COLO668 (cell line): ENCODE measurements around the gene ZNF28.
"Not testable (repeated sequence)": the region's sequence is repeated elsewhere in the genome, so short reads cannot be mapped to it uniquely, and the experiment has no call there.

Source experiments
- DNase-seq: peaks from one replicate; lab custom pipeline; 2025; ENCODE audit not compliant: unreplicated experiment; lab: John Stamatoyannopoulos, UW

The ZNF28 gene

DNA sequence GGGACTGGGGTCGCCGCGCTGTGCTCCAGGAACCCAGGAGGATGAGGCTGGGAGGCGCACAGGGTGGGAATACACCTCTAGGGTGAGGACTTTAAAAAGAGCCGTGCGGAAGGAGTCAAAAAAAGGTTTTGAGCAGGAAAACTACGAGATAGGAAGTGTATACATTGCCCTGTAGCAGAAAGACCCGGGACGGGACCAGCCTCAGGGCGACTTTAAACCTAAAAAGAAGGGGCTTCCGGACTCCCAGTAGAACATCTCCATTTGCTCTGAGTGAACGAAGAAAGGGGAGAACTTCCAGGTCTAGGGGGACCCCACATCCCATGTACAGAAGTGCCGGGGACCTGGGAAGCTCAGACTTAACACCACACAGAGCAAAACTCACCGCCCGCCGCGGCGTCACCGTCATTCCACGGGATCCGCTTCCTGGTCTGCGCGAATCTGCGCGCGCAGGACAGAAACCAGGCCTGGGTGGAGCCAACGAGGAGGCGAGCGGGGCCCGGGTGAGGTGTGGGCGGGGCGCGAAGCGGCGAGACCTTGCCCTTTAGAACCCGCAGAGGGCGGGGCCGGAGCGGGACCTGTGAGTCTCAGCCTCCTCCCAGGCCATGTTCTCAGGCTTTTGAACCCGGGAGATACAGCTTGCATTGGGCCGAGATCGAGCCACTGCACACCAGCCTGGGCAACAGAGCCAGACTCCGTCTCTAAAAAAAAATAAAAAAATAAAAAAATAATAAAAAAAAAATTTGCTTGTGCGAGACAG lies at the start of gene ZNF28:
Gene ZNF28, minus strand, starts transcription at position 430 of the 757 bp plus-strand sequence. CDS start 3,675 bp downstream, outside the sequence.
- peak; percentile 73 for DNase-seq

DNA sequence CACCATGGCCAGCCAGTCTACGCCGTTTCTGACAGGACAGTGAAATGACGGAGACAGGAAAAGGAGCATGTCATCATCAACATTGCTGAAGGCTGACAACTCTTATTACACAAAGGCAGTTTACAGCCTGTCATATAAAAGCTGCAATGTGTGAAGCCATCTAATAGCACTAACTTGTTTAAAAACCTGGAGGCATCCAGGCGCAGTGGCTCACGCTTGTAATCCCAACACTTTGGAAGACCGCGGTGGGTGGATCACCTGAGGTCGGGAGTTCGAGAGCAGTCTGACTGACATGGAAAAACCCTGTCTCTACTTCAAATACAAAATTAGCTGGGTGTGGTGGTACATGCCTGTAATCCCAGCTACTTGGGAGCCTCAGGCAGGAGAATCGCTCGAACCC lies 46.6 kb upstream of the ZNF28 start:
- not testable (repeated sequence) for DNase-seq

DNA sequence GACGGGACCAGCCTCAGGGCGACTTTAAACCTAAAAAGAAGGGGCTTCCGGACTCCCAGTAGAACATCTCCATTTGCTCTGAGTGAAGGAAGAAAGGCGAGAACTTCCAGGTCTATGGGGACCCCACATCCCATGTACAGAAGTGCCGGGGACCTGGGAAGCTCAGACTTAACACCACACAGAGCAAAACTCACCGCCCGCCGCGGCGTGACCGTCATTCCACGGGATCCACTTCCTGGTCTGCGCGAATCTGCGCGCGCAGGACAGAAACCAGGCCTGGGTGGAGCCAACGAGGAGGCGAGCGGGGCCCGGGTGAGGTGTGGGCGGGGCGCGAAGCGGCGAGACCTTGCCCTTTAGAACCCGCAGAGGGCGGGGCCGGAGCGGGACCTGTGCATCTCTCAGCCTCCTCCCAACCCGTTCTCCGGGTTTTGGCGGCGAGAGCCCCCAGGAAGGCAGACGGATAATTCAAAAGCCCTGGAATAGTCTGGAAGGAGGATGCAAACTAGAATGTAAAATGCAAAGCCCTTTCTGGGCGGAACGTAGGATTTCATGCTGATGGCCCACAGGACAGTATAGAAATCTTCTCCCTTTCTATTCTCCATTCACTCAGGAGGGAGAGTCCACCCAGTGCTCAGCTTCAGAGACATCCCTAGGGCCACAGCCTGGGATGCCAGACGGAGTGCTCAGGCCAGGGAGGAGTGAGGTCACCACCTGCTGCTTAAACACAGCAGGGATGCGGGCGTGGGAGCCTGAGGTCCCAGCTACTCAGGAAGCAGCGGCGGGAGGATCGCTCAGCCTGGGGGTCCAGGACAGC lies 36.2 kb upstream of the ZNF28 start, which contains the start of gene ZNF468:
Gene ZNF468, minus strand, starts transcription at position 242 of the 814 bp plus-strand sequence. CDS start 3,347 bp downstream, outside the sequence.
- DNase-seq, result peak; percentile 93

DNA sequence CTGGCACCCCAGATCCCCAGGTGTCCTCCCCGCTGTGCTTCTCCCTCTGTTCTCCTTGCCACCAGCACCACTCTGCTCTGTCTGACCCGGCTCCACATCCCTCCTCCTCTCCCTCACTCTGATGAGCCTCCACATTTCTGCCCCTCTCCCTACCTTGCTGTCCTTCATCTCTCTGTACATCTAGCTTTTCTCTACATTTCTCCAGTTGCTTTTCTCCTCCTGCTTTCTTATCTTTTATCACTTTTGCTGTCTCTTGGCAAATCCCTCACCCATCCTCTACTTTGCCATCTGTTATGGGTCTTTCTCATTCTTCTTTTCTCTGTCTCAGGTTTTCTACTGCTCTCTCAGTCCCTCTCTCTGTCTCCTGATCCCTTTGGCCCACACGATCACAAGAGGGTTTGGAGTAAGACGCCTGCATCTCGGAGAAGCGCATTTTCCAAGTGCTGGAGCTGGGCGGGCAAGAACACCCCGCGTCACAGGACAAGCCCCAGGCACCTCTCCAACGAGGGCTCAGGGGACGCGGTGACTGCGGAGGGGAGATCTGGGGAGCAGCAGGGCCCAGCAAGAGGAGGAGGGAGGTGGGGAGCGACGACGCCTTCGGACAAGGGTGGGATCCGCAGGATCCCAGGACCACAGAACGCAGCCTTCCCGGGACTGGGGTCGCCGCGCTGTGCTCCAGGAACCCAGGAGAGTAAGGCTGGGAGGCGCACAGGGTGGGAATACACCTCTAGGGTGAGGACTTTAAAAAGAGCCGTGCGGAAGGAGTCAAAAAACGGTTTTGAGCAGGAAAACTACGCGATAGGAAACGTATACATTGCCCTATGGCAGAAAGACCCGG lies 35.3 kb upstream of the ZNF28 start:
- peak; percentile 16 for DNase-seq

DNA sequence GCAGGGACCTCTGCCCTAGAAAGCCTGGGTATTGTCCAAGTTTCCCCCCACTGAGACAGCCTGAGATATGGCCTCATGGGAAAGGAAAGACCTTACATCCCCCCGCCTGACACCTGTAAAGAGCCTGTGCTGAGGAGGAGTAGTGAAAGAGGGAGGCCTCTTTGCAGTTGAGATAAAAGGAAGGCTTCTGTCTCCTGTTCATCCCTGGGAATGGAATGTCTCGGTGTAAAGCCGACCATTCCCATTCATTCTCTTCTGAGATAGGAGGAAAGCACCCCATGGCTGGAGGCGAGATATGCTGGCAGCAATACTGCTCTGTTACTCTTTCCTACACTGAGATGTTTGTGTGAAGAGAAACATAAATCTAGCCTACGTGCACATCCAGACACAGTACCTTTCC lies 25.9 kb upstream of the ZNF28 start:
- DNase-seq, result not testable (repeated sequence)

DNA sequence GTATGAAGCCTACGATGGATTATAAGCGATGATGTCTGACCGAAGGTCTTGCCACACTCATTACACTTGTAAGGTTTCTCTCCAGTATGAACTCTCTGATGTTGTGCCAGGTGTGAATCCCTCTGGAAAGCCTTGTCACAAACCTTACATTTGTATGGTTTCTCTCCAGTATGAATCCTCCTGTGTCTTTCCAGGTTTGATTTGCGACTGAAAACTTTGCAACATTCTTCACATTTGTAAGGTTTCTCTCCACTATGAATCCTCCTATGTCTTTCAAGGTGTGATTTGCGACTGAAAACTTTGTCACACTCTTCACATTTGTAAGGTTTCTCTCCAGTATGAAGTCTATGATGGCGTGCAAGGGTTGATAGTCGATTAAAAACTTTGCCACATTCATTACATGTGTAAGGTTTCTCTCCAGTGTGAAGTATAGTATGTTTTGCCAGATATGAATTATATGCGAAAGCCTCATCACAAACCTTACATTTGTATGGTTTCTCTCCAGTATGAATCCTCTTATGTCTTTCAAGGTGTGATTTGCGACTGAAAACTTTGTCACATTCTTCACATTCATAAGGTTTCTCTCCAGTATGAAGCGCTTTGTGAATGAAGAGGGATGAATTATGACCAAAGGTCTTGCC lies 19.5 kb upstream of the ZNF28 start:
- DNase-seq, result not testable (repeated sequence)

DNA sequence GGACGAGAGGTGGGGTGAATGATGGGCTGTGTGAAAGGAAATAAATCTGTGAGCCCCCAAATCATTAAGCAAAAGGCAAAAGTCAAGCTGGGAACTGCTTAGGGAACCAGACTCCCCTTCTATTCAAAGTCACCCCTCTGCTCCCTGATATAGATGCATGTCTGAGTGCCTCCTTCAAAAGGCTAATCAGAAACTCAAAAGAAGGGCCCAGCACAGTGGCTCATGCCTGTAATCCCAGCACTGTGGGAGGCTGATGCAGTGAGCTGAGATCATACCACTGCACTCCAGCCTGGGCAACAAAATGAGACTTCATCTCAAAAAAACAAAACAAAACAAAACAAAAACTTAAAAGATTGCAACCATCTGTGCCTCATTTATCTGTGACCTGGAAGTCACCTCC lies 12.9 kb upstream of the ZNF28 start:
- not testable (repeated sequence) for DNase-seq

DNA sequence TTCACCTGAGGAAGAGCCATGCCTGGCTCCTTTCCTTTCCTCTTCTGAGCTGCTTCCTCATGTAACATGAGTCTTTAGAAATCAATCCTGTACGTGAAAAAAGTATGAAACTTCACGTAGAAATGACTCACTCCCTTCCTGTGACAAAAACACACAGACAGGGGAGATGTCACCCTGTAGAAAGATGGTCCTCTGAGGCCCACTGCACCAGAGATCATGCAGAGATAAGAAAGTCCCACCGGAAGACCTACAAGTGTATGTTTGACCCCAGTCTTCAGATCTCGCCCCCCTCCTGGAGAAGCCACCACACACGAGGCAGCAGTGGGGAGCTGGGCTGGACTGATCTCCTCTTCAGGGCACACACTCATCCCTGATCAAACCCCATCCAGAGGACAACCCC lies 12.1 kb upstream of the ZNF28 start:
- DNase-seq, result not testable (repeated sequence)

DNA sequence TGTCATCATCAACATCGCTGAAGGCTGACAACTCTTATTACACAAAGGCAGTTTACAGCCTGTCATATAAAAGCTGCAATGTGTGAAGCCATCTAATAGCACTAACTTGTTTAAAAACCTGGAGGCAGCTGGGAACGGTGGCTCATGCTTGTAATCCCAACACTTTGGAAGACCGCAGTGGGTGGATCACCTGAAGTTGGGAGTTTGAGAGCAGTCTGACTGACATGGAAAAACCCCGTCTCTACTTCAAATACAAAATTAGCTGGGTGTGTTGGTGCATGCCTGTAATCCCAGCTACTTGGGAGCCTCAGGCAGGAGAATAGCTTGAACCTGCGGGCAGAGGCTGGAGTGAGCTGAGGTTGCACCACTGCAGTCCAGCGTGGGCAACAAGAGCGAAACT lies 8.4 kb upstream of the ZNF28 start:
- DNase-seq, result not testable (repeated sequence)

DNA sequence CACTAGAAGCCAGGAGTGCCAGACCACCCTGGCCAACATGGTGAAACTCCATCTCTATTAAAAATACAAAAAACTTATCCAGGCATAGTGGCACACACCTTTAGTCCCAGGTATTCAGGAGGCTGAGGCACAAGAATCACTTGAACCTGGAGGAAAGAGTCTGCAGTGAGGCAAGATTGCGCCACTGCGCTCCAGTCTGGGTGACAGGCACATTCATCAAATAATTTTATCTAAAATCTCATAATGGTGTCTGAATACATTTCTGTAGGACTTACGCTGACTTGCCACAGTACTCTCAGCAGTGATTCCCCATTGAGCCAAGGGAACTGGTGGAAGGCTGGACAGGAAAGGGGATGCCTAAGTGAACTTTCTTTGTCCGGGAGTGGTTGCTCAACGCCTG lies 4.3 kb upstream of the ZNF28 start:
- DNase-seq, result no peak

DNA sequence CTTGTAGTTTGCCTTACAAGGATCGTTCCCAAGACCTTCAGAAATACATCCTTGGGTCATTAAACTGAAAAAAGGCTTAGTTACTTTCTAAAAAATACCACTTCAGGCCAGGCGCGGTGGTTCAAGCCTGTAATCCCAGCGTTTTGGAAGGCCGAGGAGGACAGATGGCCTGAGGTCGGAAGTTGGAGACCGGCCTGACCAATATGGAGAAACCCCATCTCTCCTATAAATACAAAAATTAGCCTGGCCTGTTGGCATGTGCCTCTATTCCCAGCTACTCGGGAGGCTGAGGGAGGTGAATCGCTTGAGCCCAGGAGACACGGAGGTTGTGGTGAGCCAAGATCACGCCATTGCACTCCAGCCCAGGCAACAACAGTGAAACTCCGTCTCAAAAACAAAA lies 2.2 kb upstream of the ZNF28 start:
- DNase-seq, result no peak

DNA sequence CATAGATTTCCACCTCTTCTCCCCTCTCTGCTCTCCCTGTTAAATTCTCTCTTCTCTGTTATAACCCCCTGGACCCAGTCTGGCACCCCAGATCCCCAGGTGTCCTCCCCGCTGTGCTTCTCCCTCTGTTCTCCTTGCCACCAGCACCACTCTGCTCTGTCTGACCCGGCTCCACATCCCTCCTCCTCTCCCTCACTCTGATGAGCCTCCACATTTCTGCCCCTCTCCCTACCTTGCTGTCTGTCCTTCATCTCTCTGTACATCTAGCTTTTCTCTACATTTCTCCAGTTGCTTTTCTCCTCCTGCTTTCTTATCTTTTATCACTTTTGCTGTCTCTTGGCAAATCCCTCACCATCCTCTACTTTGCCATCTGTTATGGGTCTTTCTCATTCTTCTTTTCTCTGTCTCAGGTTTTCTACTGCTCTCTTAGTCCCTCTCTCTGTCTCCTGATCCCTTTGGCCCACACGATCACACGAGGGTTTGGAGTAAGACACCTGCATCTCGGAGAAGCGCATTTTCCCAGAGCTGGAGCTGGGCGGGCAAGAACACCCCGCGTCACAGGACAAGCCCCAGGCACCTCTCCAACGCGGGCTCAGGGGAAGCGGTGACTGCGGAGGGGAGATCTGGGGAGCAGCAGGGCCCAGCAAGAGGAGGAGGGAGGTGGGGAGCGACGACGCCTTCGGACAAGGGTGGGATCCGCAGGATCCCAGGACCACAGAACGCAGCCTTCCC lies 795 bp downstream of the ZNF28 start:
- peak; percentile 34 for DNase-seq

DNA sequence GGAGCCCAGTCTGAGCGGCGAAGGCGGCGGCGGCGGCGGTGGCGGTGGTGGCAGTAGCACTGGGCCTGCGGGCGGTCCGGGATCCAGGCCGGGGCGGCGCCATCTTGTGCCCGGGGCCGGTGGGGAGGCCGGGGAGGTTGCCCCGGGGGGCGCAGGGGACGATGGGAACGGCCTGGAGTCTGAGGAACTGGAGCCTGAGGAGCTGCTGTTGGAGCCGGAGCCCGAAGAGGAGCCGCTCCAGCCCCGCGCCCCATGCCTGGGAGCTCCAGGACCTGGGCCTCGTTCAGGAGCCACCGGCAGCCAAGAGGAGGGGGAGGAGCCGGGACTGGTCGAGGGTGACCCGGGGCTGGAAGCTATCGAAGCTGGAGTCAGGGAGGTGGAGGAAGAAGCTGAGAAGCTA lies 11.6 kb downstream of the ZNF28 start:
- DNase-seq, result no peak

DNA sequence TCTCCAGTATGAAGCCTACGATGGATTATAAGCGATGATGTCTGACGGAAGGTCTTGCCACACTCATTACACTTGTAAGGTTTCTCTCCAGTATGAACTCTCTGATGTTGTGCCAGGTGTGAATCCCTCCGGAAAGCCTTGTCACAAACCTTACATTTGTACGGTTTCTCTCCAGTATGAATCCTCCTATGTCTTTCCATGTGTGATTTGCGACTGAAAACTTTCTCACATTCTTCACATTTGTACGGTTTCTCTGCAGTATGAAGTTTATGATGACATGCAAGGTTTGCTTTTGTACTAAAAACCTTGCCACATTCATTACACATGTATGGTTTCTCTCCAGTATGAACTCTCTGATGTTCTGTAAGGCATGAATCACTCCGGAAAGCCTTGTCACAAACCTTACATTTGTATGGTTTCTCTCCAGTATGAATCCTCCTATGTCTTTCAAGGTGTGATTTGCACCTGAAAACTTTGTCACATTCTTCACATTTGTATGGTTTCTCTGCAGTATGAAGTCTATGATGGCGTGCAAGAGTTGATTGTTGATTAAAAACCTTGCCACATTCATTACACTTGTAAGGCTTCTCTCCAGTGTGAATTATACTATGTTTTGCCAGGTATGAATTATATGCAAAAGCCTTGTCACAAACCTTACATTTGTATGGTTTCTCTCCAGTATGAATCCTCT lies 21.3 kb downstream of the ZNF28 start:
- not testable (repeated sequence) for DNase-seq

DNA sequence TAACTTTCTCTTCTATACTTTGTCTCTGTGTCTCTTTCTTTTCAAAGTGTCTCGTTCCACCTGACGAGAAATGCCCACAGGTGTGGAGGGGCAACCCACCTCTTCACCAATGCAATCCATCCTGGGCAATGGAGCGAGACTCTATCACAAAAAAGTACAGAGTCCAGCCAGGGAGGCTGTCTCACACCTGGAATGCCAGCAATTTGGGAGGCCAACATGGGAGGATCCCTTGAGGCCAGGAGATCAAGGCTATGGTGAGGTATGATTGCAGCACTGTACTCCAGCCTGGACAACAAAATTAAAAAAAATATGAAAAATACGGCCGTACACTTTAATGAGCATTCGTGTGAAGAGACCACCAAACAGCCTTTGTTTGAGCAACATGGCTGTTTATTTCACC lies 32.0 kb downstream of the ZNF28 start:
- DNase-seq, result no peak

DNA sequence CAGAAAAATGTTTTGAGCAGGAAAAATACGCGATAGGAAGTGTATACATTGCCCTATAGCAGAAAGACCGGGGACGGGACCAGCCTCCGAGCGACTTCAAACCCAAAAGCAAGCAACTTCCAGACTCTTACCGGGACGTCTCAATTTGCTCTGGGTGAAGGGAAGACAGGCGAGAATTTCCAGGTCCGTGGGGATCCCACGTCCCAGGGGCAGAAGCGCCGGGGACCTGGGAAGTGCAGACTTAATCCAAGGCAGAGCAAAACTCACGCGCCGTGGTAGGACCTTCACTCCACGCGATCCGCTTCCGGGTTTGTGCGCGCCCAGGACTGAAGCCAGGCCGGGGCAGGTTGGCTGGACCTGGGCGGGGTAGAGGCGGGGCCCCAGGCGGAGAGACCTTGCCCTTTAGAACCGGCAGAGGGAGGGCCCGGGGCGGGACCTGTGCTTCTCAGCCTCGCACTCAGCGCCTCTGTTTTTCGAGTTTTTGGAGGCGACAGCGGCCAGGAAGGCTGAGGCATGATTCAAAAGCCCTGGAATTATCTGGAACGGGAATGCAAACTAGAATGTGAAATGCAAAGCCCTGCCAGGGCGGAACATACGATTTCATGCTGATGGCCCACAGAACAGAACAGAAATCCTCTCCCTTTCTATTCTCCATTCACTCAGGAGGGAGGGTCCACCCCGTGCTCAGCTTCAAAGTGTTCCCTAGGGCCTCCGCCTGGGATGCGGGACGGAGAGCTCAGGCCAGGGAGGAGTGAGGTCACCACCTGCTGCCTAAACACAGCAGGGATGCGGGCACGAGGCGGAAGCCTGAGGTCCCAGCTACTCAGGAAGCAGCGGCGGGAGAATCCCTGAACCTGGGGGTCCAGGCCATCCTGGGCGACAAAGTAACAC lies 34.7 kb downstream of the ZNF28 start, which contains the start of gene ZNF600:
Gene ZNF600, minus strand, starts transcription at position 328 of the 891 bp plus-strand sequence. CDS start 7,903 bp downstream, outside the sequence.
- DNase-seq, result peak; percentile 92

DNA sequence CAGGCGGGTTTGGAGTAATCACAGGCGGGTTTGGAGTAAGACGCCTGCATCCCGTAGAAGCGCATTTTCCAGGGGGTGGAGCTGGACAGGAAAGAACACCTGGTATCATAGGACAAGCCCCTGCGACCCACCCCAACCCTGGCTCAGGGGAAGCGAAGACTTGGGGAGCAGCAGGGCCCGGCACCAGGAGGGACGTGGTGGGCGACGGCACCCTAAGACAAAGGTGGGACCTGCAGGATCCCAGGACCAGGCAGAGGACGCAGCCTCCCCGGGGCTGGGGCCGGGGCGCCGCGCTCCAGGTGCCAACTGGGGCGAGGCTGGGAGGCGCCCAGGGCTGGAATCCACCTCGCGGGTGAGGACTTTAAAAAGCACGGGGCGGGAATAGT lies 35.4 kb downstream of the ZNF28 start:
- DNase-seq, result peak; percentile 36

DNA sequence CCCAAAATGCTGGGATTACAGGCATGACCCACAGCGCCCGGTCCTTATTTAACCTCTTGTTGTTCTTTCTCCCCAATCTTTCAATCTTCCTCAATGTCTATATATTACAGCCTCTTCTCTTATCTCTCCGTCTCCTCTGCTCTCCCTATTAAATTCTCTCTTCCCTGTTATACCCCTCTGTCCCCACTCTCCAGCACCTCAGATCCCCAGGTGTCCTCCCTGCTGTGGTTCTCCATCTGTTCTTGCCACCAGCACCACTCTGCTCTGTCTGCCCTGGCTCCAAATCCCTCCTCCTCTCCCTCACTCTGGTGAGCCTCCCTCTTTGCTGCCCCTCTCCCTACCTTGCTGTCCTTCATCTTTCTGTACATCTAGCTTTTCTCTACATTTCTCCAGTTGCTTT lies 35.9 kb downstream of the ZNF28 start:
- no peak for DNase-seq
